ENCODE results near the gene FSTL5.

DNA sequence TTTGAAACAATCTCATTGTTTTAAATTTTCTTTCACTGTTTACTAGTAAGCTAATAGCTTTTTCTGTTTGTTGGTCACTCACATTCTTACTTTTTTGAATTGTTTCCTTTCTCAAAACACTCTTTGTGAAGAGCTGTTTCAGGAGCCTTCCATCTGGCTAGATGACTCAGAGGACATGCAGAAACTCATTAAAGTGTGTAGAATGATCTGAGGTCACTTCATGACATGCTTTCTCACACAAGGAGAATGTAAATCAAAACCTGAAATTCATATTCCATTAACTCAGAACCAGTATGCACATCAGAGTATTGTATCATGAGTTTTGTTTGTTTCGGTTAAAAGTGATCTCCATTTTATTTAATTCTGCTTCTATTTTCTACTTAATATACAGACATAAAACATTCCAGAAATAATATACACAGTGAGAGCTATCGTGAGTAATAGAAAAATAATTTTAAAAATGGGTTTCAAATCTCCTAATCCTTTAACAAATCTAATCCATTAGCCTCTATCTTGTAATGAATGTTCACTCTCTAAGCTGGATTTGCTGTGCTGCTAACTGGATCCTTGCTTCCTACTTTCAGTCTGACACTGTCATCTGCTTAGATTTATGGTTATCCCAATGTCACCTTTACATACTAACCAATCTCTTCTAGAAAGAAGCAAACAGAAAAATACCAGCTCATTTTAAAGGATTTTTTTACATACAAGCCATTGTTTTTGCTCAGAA is 449.6 kb downstream of the FSTL5 start:
- TF ChIP-seq EZH2 (IDR thresholded peaks at IDR 0.05; ENCODE audit: borderline replicate concordance, low read length), result no peak
- TF ChIP-seq, protein P1, sequence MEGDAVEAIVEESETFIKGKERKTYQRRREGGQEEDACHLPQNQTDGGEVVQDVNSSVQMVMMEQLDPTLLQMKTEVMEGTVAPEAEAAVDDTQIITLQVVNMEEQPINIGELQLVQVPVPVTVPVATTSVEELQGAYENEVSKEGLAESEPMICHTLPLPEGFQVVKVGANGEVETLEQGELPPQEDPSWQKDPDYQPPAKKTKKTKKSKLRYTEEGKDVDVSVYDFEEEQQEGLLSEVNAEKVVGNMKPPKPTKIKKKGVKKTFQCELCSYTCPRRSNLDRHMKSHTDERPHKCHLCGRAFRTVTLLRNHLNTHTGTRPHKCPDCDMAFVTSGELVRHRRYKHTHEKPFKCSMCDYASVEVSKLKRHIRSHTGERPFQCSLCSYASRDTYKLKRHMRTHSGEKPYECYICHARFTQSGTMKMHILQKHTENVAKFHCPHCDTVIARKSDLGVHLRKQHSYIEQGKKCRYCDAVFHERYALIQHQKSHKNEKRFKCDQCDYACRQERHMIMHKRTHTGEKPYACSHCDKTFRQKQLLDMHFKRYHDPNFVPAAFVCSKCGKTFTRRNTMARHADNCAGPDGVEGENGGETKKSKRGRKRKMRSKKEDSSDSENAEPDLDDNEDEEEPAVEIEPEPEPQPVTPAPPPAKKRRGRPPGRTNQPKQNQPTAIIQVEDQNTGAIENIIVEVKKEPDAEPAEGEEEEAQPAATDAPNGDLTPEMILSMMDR (conservative IDR thresholded peaks at IDR 0.05 in 1 of 2, IDR thresholded peaks at IDR 0.05 in 1 of 2; ENCODE audit: extremely low read depth in 1 of 2, insufficient read depth in 1 of 2, low read depth in 1 of 2, low read length in 2 of 2), result no peak

Measured in mammary epithelial cell (primary cell).